HG02852 (cell line): ENCODE measurements around the gene MEIOC.

ENCODE experiments used
- ATAC-seq: cut with Tn5 transposase; IDR thresholded peaks from one replicate; pipeline ENCODE4 v1.9.1; 2021; ENCODE audit warnings: mild to moderate bottlenecking, moderate library complexity; ENCODE audit not compliant: unreplicated experiment

The MEIOC gene

DNA sequence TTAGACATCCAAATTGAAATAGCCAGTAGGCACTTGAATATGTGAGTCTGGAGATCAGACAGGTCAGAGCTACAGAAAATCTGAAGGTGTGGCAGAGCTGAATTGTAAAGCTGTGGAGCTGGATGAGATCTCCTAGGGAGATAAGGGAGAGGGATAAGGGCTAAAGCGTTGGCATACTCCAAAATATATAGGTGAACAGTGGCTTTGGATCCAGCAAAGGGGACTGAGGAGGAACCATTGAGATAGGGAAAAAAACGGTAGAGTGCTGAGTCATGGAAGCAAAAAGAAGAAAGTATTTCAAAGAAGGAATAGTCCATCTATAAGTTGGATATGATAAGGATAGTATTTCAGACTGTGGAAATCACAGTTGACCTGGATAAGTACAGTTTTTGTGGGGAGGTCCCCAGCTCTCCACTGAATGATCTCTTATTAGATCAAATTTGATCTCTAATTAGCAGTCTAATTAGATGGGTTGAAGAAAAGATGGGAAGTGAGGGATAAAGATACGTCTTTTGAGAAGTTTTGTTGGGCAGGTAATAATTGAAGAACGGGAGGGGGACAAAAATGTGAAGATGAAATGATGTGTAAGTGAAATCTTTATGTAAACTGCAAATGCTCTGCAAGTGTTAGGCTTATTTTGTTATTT is 51.6 kb downstream of the MEIOC start:
- ATAC-seq: no peak

DNA sequence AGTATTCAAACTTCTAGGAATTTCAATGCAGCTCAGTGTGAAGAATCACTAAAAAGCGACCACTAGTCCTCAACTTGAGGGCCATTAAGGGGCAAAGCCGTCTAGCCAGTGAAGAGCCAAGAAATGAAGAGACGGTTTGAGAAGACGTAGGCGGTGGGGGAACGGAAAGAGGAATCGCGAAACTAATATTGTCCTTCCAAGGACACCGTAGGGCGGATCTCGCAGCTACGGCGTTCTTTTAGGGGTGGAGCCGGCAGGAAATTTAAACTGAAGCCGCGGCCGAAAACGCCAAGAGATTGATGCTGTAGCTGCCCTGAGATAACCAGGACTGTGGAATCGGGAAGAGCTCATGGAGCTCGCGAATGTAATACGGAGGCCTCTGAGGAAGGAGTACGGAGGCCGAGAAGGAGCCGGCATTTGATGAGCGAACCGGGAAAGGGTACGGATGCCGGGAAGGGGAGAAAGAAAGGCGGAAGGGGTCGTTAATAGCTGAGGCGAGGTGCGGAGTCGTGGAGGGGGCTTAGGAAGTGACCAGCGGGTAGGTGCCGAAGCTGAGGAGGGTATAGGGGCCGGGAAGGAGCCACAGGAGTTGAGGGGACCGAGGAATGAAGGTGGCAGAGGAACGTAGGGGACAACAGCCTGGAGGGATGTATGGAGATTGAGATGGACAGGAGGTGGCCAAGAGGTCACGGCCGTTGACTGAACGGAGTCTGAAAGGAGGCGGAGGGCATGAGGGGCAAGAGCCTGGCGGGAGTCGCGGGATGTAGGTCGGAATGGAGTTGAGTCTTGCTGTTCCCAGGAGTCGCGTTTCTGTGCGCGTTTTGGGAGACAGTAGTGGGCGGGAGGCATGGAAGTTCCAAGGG is 52.4 kb downstream of the MEIOC start, which contains the start of gene DBF4B:
Gene DBF4B, plus strand, starts transcription at position 265 of the 863 bp plus-strand sequence. Its CDS starts 156 bp downstream, at position 421.
- no peak for ATAC-seq

DNA sequence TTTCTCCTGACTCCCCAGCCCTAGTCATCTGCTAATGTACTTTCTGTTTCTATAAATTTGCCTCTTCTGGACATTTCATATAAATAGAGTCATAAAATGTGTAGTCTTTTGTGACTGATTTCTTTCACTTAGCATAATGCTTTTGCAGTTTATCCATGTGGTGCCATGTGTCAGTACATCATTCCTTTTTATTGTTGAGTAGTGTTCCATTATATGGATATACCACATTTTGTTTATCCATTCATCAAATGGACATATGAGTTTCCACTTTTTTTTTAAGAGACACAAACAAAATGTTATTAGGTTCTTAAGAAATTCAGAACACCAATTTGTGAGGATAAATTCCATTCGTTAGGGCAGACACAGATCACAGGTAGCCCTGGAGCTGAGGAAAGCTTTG is 63.2 kb downstream of the MEIOC start:
- ATAC-seq: no peak

DNA sequence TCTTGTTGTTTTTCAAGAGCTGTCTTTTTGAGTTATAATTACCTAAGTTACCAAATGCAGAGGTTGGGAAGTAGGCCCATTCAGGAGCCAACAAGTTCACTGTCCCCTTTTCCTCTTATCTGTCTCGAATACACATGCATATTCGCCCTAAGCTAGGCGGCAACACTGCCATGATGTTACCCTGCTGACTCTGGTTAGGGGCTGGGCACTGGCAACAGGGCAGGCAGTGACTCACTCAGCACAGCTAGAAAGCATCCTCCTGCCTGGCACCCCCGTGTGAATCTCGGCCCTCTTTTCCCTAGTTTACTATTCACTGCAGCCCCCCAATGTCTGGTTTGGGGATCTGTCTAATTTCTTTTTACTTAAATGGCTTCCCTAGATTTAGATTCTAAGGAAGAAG is 66.0 kb downstream of the MEIOC start:
- ATAC-seq: no peak
